Spleen (tissue), 11 donors: ENCODE results near the gene BTG4. TPM values are rescaled to one million over a fixed set of nuclear protein-coding genes. Genes with fewer than 3 reads are reported as not detected.

ENCODE experiments used
- DNase-seq: peaks from one replicate; pipeline ENCODE4 v3.0.0-alpha.2; 2020
- H3K27ac ChIP-seq, 8 donors: fragments of 200-600 bp; sonication (generic) in 7 of 8; 1 replicate in 4 of 8; 2 replicates in 4 of 8; pipeline versions ENCODE4 v1.5.0 to v1.8.0; 2016 to 2021; ENCODE audit warnings: inconsistent platforms in 4 of 8, mild to moderate bottlenecking in 4 of 8, moderate library complexity in 1 of 8
- H3K27me3 ChIP-seq, 7 donors: fragments of 200-600 bp; sonication (generic) in 6 of 7; replicated peaks in 1 of 7; 1 replicate in 4 of 7; 2 replicates in 3 of 7; pipeline versions ENCODE4 v1.5.0 to v1.8.0; 2016 to 2021; ENCODE audit warnings: inconsistent platforms in 3 of 7, mild to moderate bottlenecking in 1 of 7
- H3K36me3 ChIP-seq, 6 donors: fragments of 200-600 bp; sonication (generic) in 5 of 6; 1 replicate in 4 of 6; 2 replicates in 2 of 6; pipeline versions ENCODE4 v1.5.0 to v1.8.0; 2016 to 2021; ENCODE audit warnings: inconsistent platforms in 2 of 6
- H3K4me1 ChIP-seq, 6 donors: fragments of 200-600 bp; sonication (generic) in 5 of 6; 1 replicate in 3 of 6; 2 replicates in 3 of 6; pipeline versions ENCODE4 v1.5.0 to v1.8.0; 2016 to 2021; ENCODE audit warnings: inconsistent platforms in 3 of 6
- H3K4me3 ChIP-seq, 8 donors: fragments of 200-600 bp; sonication (generic) in 7 of 8; 1 replicate in 4 of 8; 2 replicates in 4 of 8; pipeline versions ENCODE4 v1.5.0 to v1.8.0; 2016 to 2021; ENCODE audit warnings: inconsistent platforms in 4 of 8, mild to moderate bottlenecking in 4 of 8, moderate library complexity in 2 of 8
- H3K9me3 ChIP-seq, 8 donors: fragments of 200-600 bp; sonication (generic) in 7 of 8; 1 replicate in 4 of 8; 2 replicates in 4 of 8; pipeline versions ENCODE4 v1.5.0 to v1.8.0; 2016 to 2021; ENCODE audit warnings: inconsistent platforms in 4 of 8
- CTCF ChIP-seq, 11 experiments: fragments of 200-600 bp in 7 of 11; fragments of 450-650 bp in 4 of 11; sonication (generic) in 4 of 11; IDR thresholded peaks in 8 of 11; conservative IDR thresholded peaks in 3 of 11; 1 replicate in 7 of 11; 2 replicates in 4 of 11; pipeline versions ENCODE4 v1.4.0 to v1.8.0; 2016 to 2021; ENCODE audit warnings: antibody characterized with exemption in 11 of 11, inconsistent platforms in 4 of 11, mild to moderate bottlenecking in 1 of 11
- POLR2A ChIP-seq, 3 donors: fragments of 450-650 bp; IDR thresholded peaks; one replicate each; pipeline ENCODE4 v1.5.1; 2017; ENCODE audit warnings: antibody characterized with exemption in 3 of 3, mild to moderate bottlenecking in 1 of 3
- POLR2AphosphoS5 ChIP-seq, 3 donors: sonication (generic); formaldehyde crosslinking; IDR thresholded peaks; one replicate each; pipeline ENCODE4 v1.5.1; 2017; ENCODE audit warnings: antibody characterized with exemption in 3 of 3
- WGBS, 5 donors: extraction: QIAGEN DNeasy Blood & Tissue Kit in 3 of 5; methylation state at CpG; one replicate each; pipeline versions ENCODE4 v1.1.5 to v1.1.7; 2013 to 2018; 5-methylcytosine and 5-hydroxymethylcytosine counted together
- intact Hi-C: fragments of 100-400 bp; cut with DNase I; formaldehyde crosslinking; loops from one replicate; pipeline ENCODE4 v1.15.0; 2023; ENCODE audit warnings: low total_unique reads
- polyA plus RNA-seq, 3 donors: library from polyadenylated mRNA; stranded (reverse); fragments of 200-250 nt; gene quantifications; one replicate each; pipeline ENCODE4 v1.2.1, GENCODE V29; 2013
- total RNA-seq, 7 donors: library from RNA; depleted of rRNA in 3 of 7; stranded (reverse); fragments of >200 nt in 3 of 7; fragmentation: NEBNext Ultra II Directional in 4 of 7; extraction: Animal tissue kit (Norgen Biotek cat#: 25700) in 4 of 7; gene quantifications; one replicate each; pipeline versions ENCODE4 v1.1.0 to v1.2.1, GENCODE V29; 2016 to 2021
- donor health status: healthy with polysubstance abuse.
- donor health status: DM: no; HTN: no; CAD: no; lungs with moderate emphysema.
- donor health status: DM: no; HTN: no; CAD: no.
- donor health status: Bipolar disorder and iron deficiency.
- donor health status: healthy.
- donor health status: DM: no; HTN: no; CAD: no.
- donor health status: DM: yes; HTN: yes; CAD: no.

Gene BTG4
- total and polyA plus RNA-seq, 10 donors, result not detected

- Histone ChIP-seq H3K27me3 (peaks cover 0 to 44% (median 3%) of the 10 kb centered on the region in 7 donors), H3K9me3 (no peaks in the 10 kb centered on the region), H3K36me3 (no peaks in the 10 kb centered on the region), H3K4me3 (no peak overlapping the region), H3K27ac (no peak overlapping the region), H3K4me1 (no peaks in the 10 kb centered on the region)
- TF ChIP-seq CTCF (IDR thresholded peaks at IDR 0.05 in 8 of 11, conservative IDR thresholded peaks at IDR 0.05 in 3 of 11) (no peak), POLR2A (IDR thresholded peaks at IDR 0.05) (no peak), POLR2AphosphoS5 (IDR thresholded peaks at IDR 0.05) (peak in 2 of 3 donors; percentile 11 to 57)
- DNase-seq, result no peak
- intact Hi-C loops, result no loop called here
- WGBS, 5 donors, result 71 to 85% (median 75%) methylated on average over 9 of the region's 9 CpGs
Measured at GRCh38 chr11:111457731-111458368, 54.3 kb downstream of the BTG4 start.

- H3K4me3 ChIP-seq, result no peak overlapping the region
- DNase-seq, result no peak
- TF ChIP-seq POLR2AphosphoS5 (IDR thresholded peaks at IDR 0.05) (no peak), POLR2A (IDR thresholded peaks at IDR 0.05) (no peak), CTCF (IDR thresholded peaks at IDR 0.05 in 8 of 11, conservative IDR thresholded peaks at IDR 0.05 in 3 of 11) (no peak)
- H3K9me3 ChIP-seq, result no peaks in the 10 kb centered on the region
- no peaks in the 10 kb centered on the region for H3K36me3 ChIP-seq
- WGBS, 5 donors, result 82 to 91% (median 88%) methylated on average over 6 to 11 of the region's 11 CpGs
- H3K27me3 ChIP-seq, result peaks cover 0 to 39% (median 3%) of the 10 kb centered on the region in 7 donors
- no peaks in the 10 kb centered on the region for H3K4me1 ChIP-seq
- no peak overlapping the region for H3K27ac ChIP-seq
- intact Hi-C loops, result no loop called here
Measured at GRCh38 chr11:111456859-111457730, 55.1 kb downstream of the BTG4 start.

- intact Hi-C loops, result no loop called here
- H3K9me3 ChIP-seq, result no peaks in the 10 kb centered on the region
- no peak overlapping the region for H3K27ac ChIP-seq
- WGBS, 5 donors, result 75 to 91% (median 85%) methylated on average over 13 to 16 of the region's 16 CpGs
- peaks cover 0 to 32% (median 3%) of the 10 kb centered on the region in 7 donors for H3K27me3 ChIP-seq
- no peak for DNase-seq
- no peaks in the 10 kb centered on the region for H3K4me1 ChIP-seq
- no peak overlapping the region for H3K4me3 ChIP-seq
- no peaks in the 10 kb centered on the region for H3K36me3 ChIP-seq
- TF ChIP-seq POLR2AphosphoS5 (IDR thresholded peaks at IDR 0.05), result no peak
- TF ChIP-seq POLR2A (IDR thresholded peaks at IDR 0.05), result no peak
- TF ChIP-seq CTCF (IDR thresholded peaks at IDR 0.05 in 8 of 11, conservative IDR thresholded peaks at IDR 0.05 in 3 of 11), result no peak
Measured at GRCh38 chr11:111456086-111456858, 55.9 kb downstream of the BTG4 start.
